Lower leg skin (tissue), 4 donors: ENCODE data around the gene NHERF1. TPM values are rescaled to one million over a fixed set of nuclear protein-coding genes. Genes with fewer than 3 reads are reported as not detected.

Experiments
- DNase-seq, 2 donors: peaks; one replicate each; pipeline ENCODE4 v3.0.0-alpha.2; 2019; ENCODE audit warnings: low spot score in 2 of 2
- H3K4me3 ChIP-seq: fragments of 200-600 bp; sonication (generic); 2 replicates; pipeline ENCODE4 v1.5.1; 2017; ENCODE audit warnings: mild to moderate bottlenecking, low read depth; ENCODE audit not compliant: poor library complexity, severe bottlenecking
- POLR2A ChIP-seq, 2 donors: fragments of 450-650 bp; IDR thresholded peaks; one replicate each; pipeline ENCODE4 v1.6.1; 2016 to 2017; ENCODE audit warnings: antibody characterized with exemption in 2 of 2, mild to moderate bottlenecking in 1 of 2, moderate library complexity in 1 of 2
- WGBS, 2 donors: methylation state at CpG; one replicate each; pipeline ENCODE4 v1.1.5; 2018; 5-methylcytosine and 5-hydroxymethylcytosine counted together
- intact Hi-C: fragments of 100-400 bp; cut with DNase I; formaldehyde crosslinking; loops from one replicate; pipeline ENCODE4 v1.15.0; 2023; ENCODE audit warnings: low total_unique reads
- total RNA-seq, 4 donors: library from RNA; depleted of rRNA; stranded (reverse); fragments of >200 nt; gene quantifications; one replicate each; pipeline ENCODE4 v1.1.0, GENCODE V29; 2016
- TF ChIP-seq, protein P1 (sequence below), 3 donors: fragments of 450-650 bp; IDR thresholded peaks; one replicate each; pipeline ENCODE4 v1.5.1; 2016; ENCODE audit warnings: antibody characterized with exemption in 3 of 3, mild to moderate bottlenecking in 3 of 3, moderate library complexity in 2 of 3

The NHERF1 gene
- total RNA-seq, 4 donors from 2014 or later: 47.6 to 67.7 (median 58.6) TPM

DNA sequence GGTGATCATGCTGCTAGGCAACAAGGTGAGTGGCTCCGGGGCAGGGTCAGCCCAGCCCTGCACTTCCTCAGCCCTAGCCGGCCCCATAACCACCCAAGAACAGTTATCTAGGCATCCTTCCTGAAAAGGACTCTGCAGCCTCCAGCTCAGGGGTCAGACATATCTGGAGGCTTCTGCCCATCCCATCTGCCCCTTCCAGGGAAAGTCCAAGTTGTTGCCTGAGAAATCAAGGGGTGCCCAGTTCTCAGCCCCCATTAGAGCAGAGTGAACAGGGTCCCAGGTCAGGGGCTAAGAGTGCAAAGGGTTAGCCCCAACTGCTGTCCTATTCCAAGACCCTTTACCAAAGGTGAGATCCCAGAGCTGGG is 4.1 kb upstream of the NHERF1 start:
- WGBS, 2 donors: 56 to 57% methylated on average over 2 of the region's 2 CpGs
- TF ChIP-seq, protein P1, sequence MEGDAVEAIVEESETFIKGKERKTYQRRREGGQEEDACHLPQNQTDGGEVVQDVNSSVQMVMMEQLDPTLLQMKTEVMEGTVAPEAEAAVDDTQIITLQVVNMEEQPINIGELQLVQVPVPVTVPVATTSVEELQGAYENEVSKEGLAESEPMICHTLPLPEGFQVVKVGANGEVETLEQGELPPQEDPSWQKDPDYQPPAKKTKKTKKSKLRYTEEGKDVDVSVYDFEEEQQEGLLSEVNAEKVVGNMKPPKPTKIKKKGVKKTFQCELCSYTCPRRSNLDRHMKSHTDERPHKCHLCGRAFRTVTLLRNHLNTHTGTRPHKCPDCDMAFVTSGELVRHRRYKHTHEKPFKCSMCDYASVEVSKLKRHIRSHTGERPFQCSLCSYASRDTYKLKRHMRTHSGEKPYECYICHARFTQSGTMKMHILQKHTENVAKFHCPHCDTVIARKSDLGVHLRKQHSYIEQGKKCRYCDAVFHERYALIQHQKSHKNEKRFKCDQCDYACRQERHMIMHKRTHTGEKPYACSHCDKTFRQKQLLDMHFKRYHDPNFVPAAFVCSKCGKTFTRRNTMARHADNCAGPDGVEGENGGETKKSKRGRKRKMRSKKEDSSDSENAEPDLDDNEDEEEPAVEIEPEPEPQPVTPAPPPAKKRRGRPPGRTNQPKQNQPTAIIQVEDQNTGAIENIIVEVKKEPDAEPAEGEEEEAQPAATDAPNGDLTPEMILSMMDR (IDR thresholded peaks at IDR 0.05): no peak
- TF ChIP-seq POLR2A (IDR thresholded peaks at IDR 0.05): no peak
- no peak for DNase-seq
- intact Hi-C loops: loop anchor here (10.0 kb wide), 1 partner anchor 120 kb away; no protein-coding TSS in a partner anchor
- no peak overlapping the region for H3K4me3 ChIP-seq

DNA sequence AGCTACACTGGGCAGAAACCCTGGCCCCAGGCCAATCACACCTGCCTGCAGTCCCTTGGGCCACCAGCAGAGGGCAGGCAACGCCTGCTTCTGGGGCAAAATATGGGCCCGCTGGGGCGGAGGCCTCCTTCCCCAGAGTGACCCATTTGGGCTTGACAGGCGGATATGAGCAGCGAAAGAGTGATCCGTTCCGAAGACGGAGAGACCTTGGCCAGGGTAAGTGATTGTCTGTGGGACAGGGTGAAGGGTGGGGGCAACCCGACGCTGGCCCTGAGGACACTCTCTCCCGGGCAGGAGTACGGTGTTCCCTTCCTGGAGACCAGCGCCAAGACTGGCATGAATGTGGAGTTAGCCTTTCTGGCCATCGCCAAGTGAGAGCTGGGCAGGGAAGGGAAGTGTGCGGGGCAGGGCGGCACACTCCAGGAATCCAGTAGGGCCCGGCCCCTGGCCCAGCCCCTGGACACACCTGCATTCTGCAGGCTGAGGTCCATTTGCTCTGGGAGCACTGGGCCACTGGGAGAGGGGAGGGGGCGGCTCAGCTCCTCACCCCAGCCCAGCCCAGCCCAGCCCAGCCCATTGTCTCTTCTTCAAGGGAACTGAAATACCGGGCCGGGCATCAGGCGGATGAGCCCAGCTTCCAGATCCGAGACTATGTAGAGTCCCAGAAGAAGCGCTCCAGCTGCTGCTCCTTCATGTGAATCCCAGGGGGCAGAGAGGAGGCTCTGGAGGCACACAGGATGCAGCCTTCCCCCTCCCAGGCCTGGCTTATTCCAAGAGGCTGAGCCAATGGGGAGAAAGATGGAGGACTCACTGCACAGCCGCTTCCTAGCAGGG is 3.5 kb upstream of the NHERF1 start:
- WGBS, 2 donors: 23 to 27% methylated on average over 17 to 23 of the region's 24 CpGs
- TF ChIP-seq, protein P1 (IDR thresholded peaks at IDR 0.05): peak in 1 of 3 donors; percentile 98
- TF ChIP-seq POLR2A (IDR thresholded peaks at IDR 0.05): no peak
- no peak overlapping the region for H3K4me3 ChIP-seq
- peak; percentile 88 to 97 for DNase-seq
- intact Hi-C loops: loop anchor here (10.0 kb wide), 1 partner anchor 120 kb away; no protein-coding TSS in a partner anchor

DNA sequence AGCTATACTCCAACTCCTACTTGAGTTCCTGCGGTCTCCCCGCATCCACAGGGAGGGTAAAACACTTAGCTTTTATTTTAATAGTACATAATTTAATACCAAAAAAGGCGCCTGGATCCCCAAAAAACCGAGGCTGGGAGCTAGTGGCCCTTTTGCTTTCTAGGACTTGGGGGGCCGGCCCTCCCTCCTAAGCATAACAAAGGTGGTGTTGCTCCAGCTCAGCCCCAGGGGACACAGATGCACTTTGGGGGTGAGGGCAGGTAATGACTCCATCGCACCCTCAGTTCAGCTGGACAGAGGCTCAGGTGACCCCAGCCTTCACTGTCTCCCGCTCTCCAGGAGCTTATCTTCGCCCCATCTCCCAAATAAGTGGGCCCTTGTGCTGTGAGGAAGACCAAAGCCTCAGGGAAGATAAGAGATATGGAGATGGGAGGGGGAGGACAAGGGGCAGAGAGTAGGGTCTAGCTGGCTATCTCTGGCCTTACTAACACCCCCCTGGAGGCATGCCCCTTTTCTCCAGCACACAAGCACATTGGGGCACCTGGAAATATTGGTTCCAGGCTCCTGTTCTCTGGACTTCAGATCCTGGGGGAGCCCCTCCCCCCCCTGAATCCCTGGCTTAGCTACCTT is 2.8 kb upstream of the NHERF1 start:
- intact Hi-C loops: loop anchor here (10.0 kb wide), 1 partner anchor 119 kb away; no protein-coding TSS in a partner anchor
- DNase-seq: no peak
- WGBS, 2 donors: 85 to 93% methylated on average over 8 of the region's 8 CpGs
- TF ChIP-seq, protein P1 (IDR thresholded peaks at IDR 0.05): no peak
- no peak for TF ChIP-seq POLR2A (IDR thresholded peaks at IDR 0.05)
- H3K4me3 ChIP-seq: no peak overlapping the region

DNA sequence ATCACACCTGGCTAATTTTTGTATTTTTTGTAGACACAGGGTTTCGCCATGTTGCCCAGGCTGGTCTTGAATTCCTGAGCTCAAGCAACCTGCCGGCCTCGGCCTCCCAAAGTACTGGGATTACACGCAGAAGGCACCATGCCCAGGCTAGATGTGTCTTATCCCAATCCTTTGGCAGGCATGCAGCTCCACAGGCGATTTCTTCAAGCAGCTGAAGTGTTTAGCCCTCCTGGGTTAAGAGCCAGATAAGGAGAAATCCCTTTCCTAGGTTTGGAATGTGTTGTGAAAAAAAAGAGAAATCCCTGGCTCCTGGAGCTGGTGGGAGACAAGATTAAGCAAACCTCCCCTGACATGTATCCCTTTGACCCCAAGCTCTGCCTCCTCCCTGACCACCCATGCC is 2.1 kb upstream of the NHERF1 start:
- 72 to 78% methylated on average over 5 of the region's 5 CpGs for WGBS, 2 donors
- intact Hi-C loops: loop anchor here (10.0 kb wide), 1 partner anchor 118 kb away; no protein-coding TSS in a partner anchor
- no peak for DNase-seq
- H3K4me3 ChIP-seq: no peak overlapping the region
- TF ChIP-seq POLR2A (IDR thresholded peaks at IDR 0.05): no peak
- TF ChIP-seq, protein P1 (IDR thresholded peaks at IDR 0.05): no peak

DNA sequence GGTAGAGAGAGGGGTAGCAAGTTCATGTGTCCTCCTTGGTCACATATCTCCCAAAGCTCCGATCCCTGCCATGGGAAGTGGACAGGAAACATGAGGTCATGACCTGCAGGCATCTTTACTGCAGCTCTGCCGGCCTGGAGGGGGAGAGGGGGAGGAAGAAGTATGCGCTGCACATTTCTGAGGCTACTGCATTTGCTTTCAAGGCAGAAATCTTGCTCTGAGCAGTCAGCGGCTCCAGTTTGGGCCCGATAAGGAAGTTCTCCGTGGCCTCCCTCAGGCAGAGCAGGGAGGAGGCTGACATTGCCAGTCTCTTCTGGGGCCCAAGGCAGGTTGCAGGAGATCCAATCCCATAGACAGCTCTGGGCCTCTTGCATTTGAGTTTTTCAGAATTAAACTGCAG is 1.5 kb upstream of the NHERF1 start:
- no peak for DNase-seq
- 28 to 36% methylated on average over 6 of the region's 6 CpGs for WGBS, 2 donors
- TF ChIP-seq POLR2A (IDR thresholded peaks at IDR 0.05): no peak
- TF ChIP-seq, protein P1 (IDR thresholded peaks at IDR 0.05): no peak
- no peak overlapping the region for H3K4me3 ChIP-seq
- intact Hi-C loops: loop anchor here (10.0 kb wide), 1 partner anchor 118 kb away; no protein-coding TSS in a partner anchor
